IMR-90 (cell line): ENCODE data around the gene NCKAP5.

ENCODE experiments used
- BHLHE40 ChIP-seq: fragments of 150-350 bp; IDR thresholded peaks from 2 replicates; pipeline ENCODE4 v1.6.1; 2016; ENCODE audit warnings: mild to moderate bottlenecking, low read depth, low read length
- MAFK ChIP-seq: IDR thresholded peaks from 2 replicates; pipeline ENCODE4 v1.6.1; 2012; ENCODE audit warnings: low read depth, low read length, improper control_type of control experiment
- MAZ ChIP-seq: IDR thresholded peaks from 2 replicates; pipeline ENCODE4 v1.6.1; 2012; ENCODE audit warnings: low read depth, mild to moderate bottlenecking, low read length, improper control_type of control experiment, moderate library complexity, borderline replicate concordance
- MXI1 ChIP-seq: IDR thresholded peaks from 2 replicates; pipeline ENCODE4 v1.6.1; 2012; ENCODE audit warnings: low read depth, mild to moderate bottlenecking, low read length, moderate library complexity, borderline replicate concordance
- NFE2L2 ChIP-seq: fragments of 150-350 bp; IDR thresholded peaks from 2 replicates; pipeline ENCODE4 v1.6.1; 2016; ENCODE audit warnings: low read depth, mild to moderate bottlenecking, low read length
- POLR2A ChIP-seq: IDR thresholded peaks from 2 replicates; pipeline ENCODE4 v1.6.1; 2012; ENCODE audit warnings: mild to moderate bottlenecking, low read depth, low read length
- RFX5 ChIP-seq: IDR thresholded peaks from 2 replicates; pipeline ENCODE4 v1.8.0; 2012; ENCODE audit warnings: low read depth, mild to moderate bottlenecking, low read length, moderate library complexity
- TF ChIP-seq, protein P1 (sequence below): conservative IDR thresholded peaks from 2 replicates; pipeline ENCODE4 v1.5.1; 2012; ENCODE audit warnings: mild to moderate bottlenecking, low read depth, low read length, improper control_type of control experiment
- TF ChIP-seq, protein P2 (sequence below): fragments of 150-350 bp; IDR thresholded peaks from 2 replicates; pipeline ENCODE4 v1.6.1; 2017; ENCODE audit warnings: mild to moderate bottlenecking, antibody characterized with exemption, low read length, low read depth

DNA sequence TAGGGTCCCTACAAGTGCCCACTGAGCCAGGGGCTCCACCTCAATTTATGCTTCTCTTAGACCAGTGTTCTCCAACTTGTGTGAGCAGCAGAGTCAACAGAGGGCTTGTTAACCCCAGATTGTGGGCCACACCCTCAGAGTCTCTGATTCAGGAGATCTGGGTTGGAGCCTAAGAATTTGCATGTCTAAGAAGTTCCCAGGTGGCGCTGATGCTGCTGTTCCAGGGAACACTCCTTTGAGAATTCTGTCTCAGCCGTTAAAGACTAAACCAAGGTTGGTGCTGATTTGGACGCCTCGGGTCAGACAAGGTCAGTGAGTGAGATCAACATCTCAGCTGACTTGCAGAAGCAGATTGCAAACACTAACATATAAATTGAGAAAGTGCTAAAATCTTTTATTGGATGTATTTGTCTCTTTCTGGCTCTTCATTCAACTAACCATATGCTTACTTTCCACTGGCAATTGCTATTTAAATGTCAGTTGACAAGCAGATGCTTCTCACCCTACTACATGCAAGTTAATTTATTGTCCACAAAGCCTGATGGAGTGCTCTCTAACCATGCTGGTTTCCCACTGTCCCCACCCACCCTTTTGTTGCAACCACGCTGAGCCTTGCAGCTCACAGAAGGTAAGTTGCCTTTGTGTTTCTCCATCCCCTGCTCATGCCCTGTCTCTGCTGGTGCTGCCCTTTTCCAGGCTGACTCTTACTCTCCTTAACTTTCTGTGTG is 929.8 kb downstream of the NCKAP5 start:
- TF ChIP-seq BHLHE40 (no peak), RFX5 (no peak), MAFK (no peak), POLR2A (no peak), NFE2L2 (no peak), MXI1 (no peak), MAZ (no peak)
- TF ChIP-seq, protein P1, sequence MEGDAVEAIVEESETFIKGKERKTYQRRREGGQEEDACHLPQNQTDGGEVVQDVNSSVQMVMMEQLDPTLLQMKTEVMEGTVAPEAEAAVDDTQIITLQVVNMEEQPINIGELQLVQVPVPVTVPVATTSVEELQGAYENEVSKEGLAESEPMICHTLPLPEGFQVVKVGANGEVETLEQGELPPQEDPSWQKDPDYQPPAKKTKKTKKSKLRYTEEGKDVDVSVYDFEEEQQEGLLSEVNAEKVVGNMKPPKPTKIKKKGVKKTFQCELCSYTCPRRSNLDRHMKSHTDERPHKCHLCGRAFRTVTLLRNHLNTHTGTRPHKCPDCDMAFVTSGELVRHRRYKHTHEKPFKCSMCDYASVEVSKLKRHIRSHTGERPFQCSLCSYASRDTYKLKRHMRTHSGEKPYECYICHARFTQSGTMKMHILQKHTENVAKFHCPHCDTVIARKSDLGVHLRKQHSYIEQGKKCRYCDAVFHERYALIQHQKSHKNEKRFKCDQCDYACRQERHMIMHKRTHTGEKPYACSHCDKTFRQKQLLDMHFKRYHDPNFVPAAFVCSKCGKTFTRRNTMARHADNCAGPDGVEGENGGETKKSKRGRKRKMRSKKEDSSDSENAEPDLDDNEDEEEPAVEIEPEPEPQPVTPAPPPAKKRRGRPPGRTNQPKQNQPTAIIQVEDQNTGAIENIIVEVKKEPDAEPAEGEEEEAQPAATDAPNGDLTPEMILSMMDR, result no peak
- TF ChIP-seq, protein P2, sequence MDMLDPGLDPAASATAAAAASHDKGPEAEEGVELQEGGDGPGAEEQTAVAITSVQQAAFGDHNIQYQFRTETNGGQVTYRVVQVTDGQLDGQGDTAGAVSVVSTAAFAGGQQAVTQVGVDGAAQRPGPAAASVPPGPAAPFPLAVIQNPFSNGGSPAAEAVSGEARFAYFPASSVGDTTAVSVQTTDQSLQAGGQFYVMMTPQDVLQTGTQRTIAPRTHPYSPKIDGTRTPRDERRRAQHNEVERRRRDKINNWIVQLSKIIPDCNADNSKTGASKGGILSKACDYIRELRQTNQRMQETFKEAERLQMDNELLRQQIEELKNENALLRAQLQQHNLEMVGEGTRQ, result no peak
